Measurements from ENCODE around the gene ZNF585A.
"Not testable (repeated sequence)": the region's sequence is repeated elsewhere in the genome, so short reads cannot be mapped to it uniquely, and the experiment has no call there.

- TF ChIP-seq POLR2A, CTCF, POLR2AphosphoS5 (IDR thresholded peaks at IDR 0.05): not testable (repeated sequence)
Observed at GRCh38 chr19:37111753-37112152, 60.7 kb downstream of the ZNF585A start.
